Mesenchymal stem cell (in vitro differentiated cells and primary cell): ENCODE data around the gene MINK1.
"Not testable (repeated sequence)": the region's sequence is repeated elsewhere in the genome, so short reads cannot be mapped to it uniquely, and the experiment has no call there.

ENCODE experiments used
- DNase-seq: peaks from one replicate; pipeline ENCODE4 v3.0.0-alpha.2; 2013
- H2AFZ ChIP-seq: one replicate; pipeline ENCODE4 v1.6.1; 2013; ENCODE audit warnings: low read depth, mild to moderate bottlenecking, control low read depth, inconsistent platforms, low read length, moderate library complexity
- H2AK5ac ChIP-seq: 2 replicates; pipeline ENCODE4 v1.6.1; 2013; ENCODE audit warnings: low read length, moderate library complexity, mild to moderate bottlenecking, inconsistent platforms; ENCODE audit not compliant: severe bottlenecking
- H2BK120ac ChIP-seq: one replicate; pipeline ENCODE4 v1.6.1; 2013; ENCODE audit warnings: low read depth, mild to moderate bottlenecking, inconsistent platforms, low read length, moderate library complexity
- H2BK12ac ChIP-seq, 2 experiments: one replicate each; pipeline ENCODE4 v1.6.1; 2013; ENCODE audit warnings: inconsistent platforms in 2 of 2, low read length in 2 of 2, mild to moderate bottlenecking in 2 of 2, moderate library complexity in 2 of 2, control low read depth in 1 of 2
- H2BK15ac ChIP-seq: one replicate; pipeline ENCODE4 v1.6.1; 2013; ENCODE audit warnings: mild to moderate bottlenecking, low read depth, inconsistent platforms; ENCODE audit not compliant: poor library complexity, severe bottlenecking
- H2BK5ac ChIP-seq: 2 replicates; pipeline ENCODE4 v1.6.1; 2013; ENCODE audit warnings: low read depth, mild to moderate bottlenecking, low read length, control low read depth, inconsistent platforms; ENCODE audit not compliant: poor library complexity, severe bottlenecking
- H3K14ac ChIP-seq, 2 experiments: one replicate each; pipeline ENCODE4 v1.6.1; 2013; ENCODE audit warnings: inconsistent platforms in 2 of 2, low read length in 2 of 2, control low read depth in 1 of 2, mild to moderate bottlenecking in 1 of 2, moderate library complexity in 1 of 2
- H3K18ac ChIP-seq, 2 experiments: one replicate each; pipeline ENCODE4 v1.6.1; 2013; ENCODE audit warnings: inconsistent platforms in 2 of 2, low read length in 2 of 2, control low read depth in 1 of 2, low read depth in 1 of 2, mild to moderate bottlenecking in 1 of 2
- H3K23ac ChIP-seq, 2 experiments: one replicate each; pipeline ENCODE4 v1.6.1; 2013; ENCODE audit warnings: inconsistent platforms in 2 of 2, low read length in 2 of 2, mild to moderate bottlenecking in 2 of 2, moderate library complexity in 2 of 2, control low read depth in 1 of 2
- H3K27ac ChIP-seq: 2 replicates; pipeline ENCODE4 v1.5.1; 2013; ENCODE audit warnings: mild to moderate bottlenecking, moderate library complexity, low read length, control low read depth, inconsistent platforms; ENCODE audit not compliant: poor library complexity, severe bottlenecking
- H3K27me3 ChIP-seq, 2 experiments: 2 replicates each; pipeline versions ENCODE4 v1.6.1 to v1.7.0; 2013; ENCODE audit warnings: low read length in 2 of 2, mild to moderate bottlenecking in 2 of 2, moderate library complexity in 2 of 2, control low read depth in 1 of 2, inconsistent platforms in 1 of 2; ENCODE audit not compliant: control insufficient read depth in 1 of 2, insufficient read depth in 1 of 2
- H3K36me3 ChIP-seq, 2 experiments: 2 replicates each; pipeline versions ENCODE4 v1.6.1 to v1.7.0; 2013; ENCODE audit warnings: low read length in 2 of 2, control low read depth in 1 of 2, inconsistent platforms in 1 of 2, low read depth in 1 of 2, mild to moderate bottlenecking in 1 of 2; ENCODE audit not compliant: insufficient read depth in 2 of 2, control insufficient read depth in 1 of 2
- H3K4ac ChIP-seq, 2 experiments: one replicate each; pipeline ENCODE4 v1.6.1; 2013; ENCODE audit warnings: inconsistent platforms in 2 of 2, low read length in 2 of 2, mild to moderate bottlenecking in 2 of 2, moderate library complexity in 2 of 2, control low read depth in 1 of 2, low read depth in 1 of 2
- H3K4me1 ChIP-seq: 2 replicates; pipeline ENCODE4 v1.6.1; 2013; ENCODE audit warnings: low read depth, low read length, control low read depth; ENCODE audit not compliant: control insufficient read depth, insufficient read depth
- H3K4me2 ChIP-seq: 2 replicates; pipeline ENCODE4 v1.6.1; 2013; ENCODE audit warnings: low read length, mild to moderate bottlenecking, inconsistent platforms; ENCODE audit not compliant: poor library complexity, severe bottlenecking
- H3K4me3 ChIP-seq, 2 experiments: 2 replicates each; pipeline versions ENCODE4 v1.5.1 to v1.7.0; 2013; ENCODE audit warnings: low read length in 2 of 2, mild to moderate bottlenecking in 2 of 2, control low read depth in 1 of 2, low read depth in 1 of 2; ENCODE audit not compliant: insufficient read depth in 1 of 2
- H3K79me1 ChIP-seq: replicated peaks from 2 replicates; pipeline ENCODE4 v1.6.1; 2013; ENCODE audit warnings: mild to moderate bottlenecking, control low read depth, low read length, inconsistent platforms; ENCODE audit not compliant: poor library complexity, severe bottlenecking
- H3K9ac ChIP-seq: 2 replicates; pipeline ENCODE4 v1.7.0; 2013; ENCODE audit warnings: mild to moderate bottlenecking, low read length, moderate library complexity
- H3K9me3 ChIP-seq: 2 replicates; pipeline ENCODE4 v1.7.0; 2013; ENCODE audit warnings: mild to moderate bottlenecking, low read length; ENCODE audit not compliant: control insufficient read depth
- H4K8ac ChIP-seq: one replicate; pipeline ENCODE4 v1.6.1; 2013; ENCODE audit warnings: inconsistent platforms, mild to moderate bottlenecking, low read length, moderate library complexity
- H4K91ac ChIP-seq: one replicate; pipeline ENCODE4 v1.6.1; 2013; ENCODE audit warnings: mild to moderate bottlenecking, low read length, inconsistent platforms
- WGBS: methylation state at CpG from one replicate; pipeline ENCODE4 v1.1.7; 2013; ENCODE audit warnings: mixed read lengths; 5-methylcytosine and 5-hydroxymethylcytosine counted together

The MINK1 gene

GRCh38 chr17:4926577-4927335 lies 93.6 kb downstream of the MINK1 start:
- H3K36me3 ChIP-seq, result peaks cover 5 to 11% of the 10 kb centered on the region in 2 experiments
- 92% methylated on average over 24 of the region's 24 CpGs for WGBS
- not testable (repeated sequence) for H3K4me1 ChIP-seq, H3K9ac ChIP-seq, H3K4me3 ChIP-seq, H2BK15ac ChIP-seq, H2BK120ac ChIP-seq, H3K27me3 ChIP-seq, H2BK12ac ChIP-seq, H3K23ac ChIP-seq, H3K14ac ChIP-seq, H3K18ac ChIP-seq, DNase-seq, H4K91ac ChIP-seq, H3K4ac ChIP-seq, H2AFZ ChIP-seq, H2AK5ac ChIP-seq, H3K27ac ChIP-seq, H2BK5ac ChIP-seq, H3K9me3 ChIP-seq, H3K79me1 ChIP-seq, H3K4me2 ChIP-seq, H4K8ac ChIP-seq

GRCh38 chr17:4928881-4929280 lies 95.7 kb downstream of the MINK1 start:
- H3K9ac ChIP-seq, result no peak overlapping the region
- H2AK5ac ChIP-seq, result no peak overlapping the region
- H3K18ac ChIP-seq, result no peak overlapping the region
- no peaks in the 10 kb centered on the region for H3K9me3 ChIP-seq
- H3K4me3 ChIP-seq, result no peak overlapping the region
- no peak overlapping the region for H2AFZ ChIP-seq
- H3K4me2 ChIP-seq, result no peak overlapping the region
- WGBS, result 97% methylated on average over 18 of the region's 18 CpGs
- no peaks in the 10 kb centered on the region for H3K27me3 ChIP-seq
- H4K91ac ChIP-seq, result no peak overlapping the region
- no peak overlapping the region for H3K27ac ChIP-seq
- no peak overlapping the region for H2BK12ac ChIP-seq
- H3K36me3 ChIP-seq, result peaks cover 11 to 18% of the 10 kb centered on the region in 2 experiments
- DNase-seq, result no peak
- H3K4me1 ChIP-seq, result peaks cover 4% of the 10 kb centered on the region
- no peak overlapping the region for H3K4ac ChIP-seq
- H2BK15ac ChIP-seq, result no peak overlapping the region
- H4K8ac ChIP-seq, result no peak overlapping the region
- H2BK5ac ChIP-seq, result no peak overlapping the region
- peaks cover 6% of the 10 kb centered on the region for H3K79me1 ChIP-seq
- no peak overlapping the region for H3K14ac ChIP-seq
- no peak overlapping the region for H2BK120ac ChIP-seq
- H3K23ac ChIP-seq, result no peak overlapping the region

- Histone ChIP-seq H2AFZ (no peak within 1 kb of the TSS), H2BK15ac (no peak within 1 kb of the TSS), H2AK5ac (no peak within 1 kb of the TSS), H3K9ac (no peak within 1 kb of the TSS), H3K9me3 (no peaks in the 10 kb centered on the region), H3K23ac (no peak within 1 kb of the TSS), H3K14ac (no peak within 1 kb of the TSS), H3K79me1 (peaks cover 13% of the 10 kb centered on the region), H3K4ac (peak within 1 kb of the TSS in 1 of 2 experiments; percentile 53), H2BK120ac (no peak within 1 kb of the TSS), H3K27me3 (no peaks in the 10 kb centered on the region), H3K36me3 (peaks cover 28 to 36% of the 10 kb centered on the region in 2 experiments), H3K18ac (no peak within 1 kb of the TSS), H3K4me3 (no peak within 1 kb of the TSS), H3K4me2 (no peak within 1 kb of the TSS), H3K27ac (no peak within 1 kb of the TSS), H4K8ac (no peak within 1 kb of the TSS), H3K4me1 (peaks cover 11% of the 10 kb centered on the region), H4K91ac (peak within 1 kb of the TSS; percentile 18), H2BK12ac (no peak within 1 kb of the TSS), H2BK5ac (no peak within 1 kb of the TSS)
- no peak for DNase-seq
- 99% methylated on average over 14 of the region's 14 CpGs for WGBS
These were observed 98.8 kb downstream of the MINK1 start, which contains the start of gene GP1BA for GRCh38 chr17:4931963-4932362. Gene GP1BA, plus strand, starts transcription at chr17:4932277. Its CDS starts 328 bp downstream, at chr17:4932605.

GRCh38 chr17:4932756-4933155 lies 99.6 kb downstream of the MINK1 start:
- Histone ChIP-seq H3K36me3 (peaks cover 36 to 44% of the 10 kb centered on the region in 2 experiments), H3K14ac (no peak overlapping the region), H3K79me1 (peaks cover 19% of the 10 kb centered on the region)

More at GRCh38 chr17:4932756-4933155, 99.6 kb downstream of the MINK1 start:
- Histone ChIP-seq H3K18ac (no peak overlapping the region), H3K9ac (no peak overlapping the region), H2BK5ac (no peak overlapping the region), H2AFZ (no peak overlapping the region), H4K91ac (peak overlapping the region; percentile 18), H3K4me2 (no peak overlapping the region), H2AK5ac (no peak overlapping the region), H2BK12ac (no peak overlapping the region), H3K23ac (no peak overlapping the region), H3K4me3 (no peak overlapping the region), H2BK15ac (no peak overlapping the region), H3K4ac (peak overlapping the region in 1 of 2 experiments; percentile 53), H3K9me3 (no peaks in the 10 kb centered on the region), H4K8ac (no peak overlapping the region), H3K27ac (no peak overlapping the region), H3K27me3 (no peaks in the 10 kb centered on the region), H3K4me1 (peaks cover 11% of the 10 kb centered on the region), H2BK120ac (no peak overlapping the region)
- DNase-seq, result no peak
- 94% methylated on average over 12 of the region's 12 CpGs for WGBS
